Endodermal cell (in vitro differentiated cells): ENCODE measurements around the gene MTMR3. TPM values are rescaled to one million over a fixed set of nuclear protein-coding genes. Genes with fewer than 3 reads are reported as not detected.

Experiments
- DNase-seq: peaks from one replicate; pipeline ENCODE4 v3.0.0-alpha.2; 2017
- H3K27ac ChIP-seq: 2 replicates; pipeline ENCODE4 v1.5.1; 2013; ENCODE audit warnings: mild to moderate bottlenecking, low read depth, low read length, moderate library complexity
- H3K27me3 ChIP-seq: 2 replicates; pipeline ENCODE4 v1.6.1; 2013; ENCODE audit warnings: mild to moderate bottlenecking, low read length, moderate library complexity; ENCODE audit not compliant: insufficient read depth, control insufficient read depth, poor library complexity, severe bottlenecking
- H3K36me3 ChIP-seq: 2 replicates; pipeline ENCODE4 v1.7.0; 2013; ENCODE audit warnings: mild to moderate bottlenecking, low read length, moderate library complexity; ENCODE audit not compliant: control insufficient read depth, insufficient read depth
- H3K4me1 ChIP-seq: one replicate; pipeline ENCODE4 v1.7.0; 2013; ENCODE audit warnings: low read length; ENCODE audit not compliant: control insufficient read depth, insufficient read depth
- H3K4me3 ChIP-seq: 2 replicates; pipeline ENCODE4 v1.5.1; 2013; ENCODE audit warnings: mild to moderate bottlenecking, low read length, moderate library complexity
- H3K9ac ChIP-seq: 2 replicates; pipeline ENCODE4 v1.6.1; 2013; ENCODE audit warnings: mild to moderate bottlenecking, low read length, moderate library complexity; ENCODE audit not compliant: poor library complexity, severe bottlenecking; ENCODE audit errors: extremely low read depth
- H3K9me3 ChIP-seq: 2 replicates; pipeline ENCODE4 v1.6.1; 2013; ENCODE audit warnings: mild to moderate bottlenecking, low read length, moderate library complexity; ENCODE audit not compliant: control insufficient read depth
- H3K27ac Mint-ChIP-seq: 2 replicates; pipeline ENCODE4 v1.8.0; 2020; ENCODE audit warnings: mixed read lengths
- H3K27me3 Mint-ChIP-seq: 2 replicates; pipeline ENCODE4 v1.8.0; 2021; ENCODE audit warnings: mild to moderate bottlenecking, mixed read lengths; ENCODE audit not compliant: insufficient read depth
- H3K36me3 Mint-ChIP-seq: 2 replicates; pipeline ENCODE4 v1.8.0; 2020; ENCODE audit warnings: low read depth, mixed read lengths
- H3K4me1 Mint-ChIP-seq: 2 replicates; pipeline ENCODE4 v1.8.0; 2020; ENCODE audit warnings: mixed read lengths
- H3K4me3 Mint-ChIP-seq: 2 replicates; pipeline ENCODE4 v1.8.0; 2020; ENCODE audit warnings: mild to moderate bottlenecking, moderate library complexity, mixed read lengths
- H3K9me3 Mint-ChIP-seq: 2 replicates; pipeline ENCODE4 v1.8.0; 2020; ENCODE audit warnings: mild to moderate bottlenecking, mixed read lengths
- CTCF ChIP-seq: fragments of 200-600 bp; sonication (generic); conservative IDR thresholded peaks from 2 replicates; pipeline ENCODE4 v1.5.0; 2021; ENCODE audit warnings: antibody characterized with exemption, mild to moderate bottlenecking
- WGBS, 2 experiments: methylation state at CpG; one replicate each; pipeline versions ENCODE4 v1.1.5 to v1.1.7; 2013; ENCODE audit warnings: missing lambda C conversion rate in 2 of 2, mixed read lengths in 1 of 2; ENCODE audit not compliant: insufficient coverage in 1 of 2, insufficient read length in 1 of 2; 5-methylcytosine and 5-hydroxymethylcytosine counted together
- total RNA-seq, 2 donors: library from RNA; stranded (reverse); fragmentation: NEBNext Ultra II Directional in 1 of 2; extraction: Animal tissue kit (Norgen Biotek cat#: 25700) in 1 of 2; gene quantifications; 2 replicates in 1 of 2; 3 replicates in 1 of 2; pipeline ENCODE4 v1.2.1, GENCODE V29; 2021

MTMR3 gene
- total RNA-seq, 2 donors from 2014 or later: 30.9 to 41.3 TPM

- no peaks in the 10 kb centered on the region for H3K9me3 ChIP-seq
- peaks cover 3% of the 10 kb centered on the region for H3K4me1 ChIP-seq
- no peak overlapping the region for H3K27ac ChIP-seq
- H3K9ac ChIP-seq: no peak overlapping the region
- H3K27me3 Mint-ChIP-seq: peaks cover 9% of the 10 kb centered on the region
- no peak overlapping the region for H3K4me3 ChIP-seq
- H3K9me3 Mint-ChIP-seq: peaks cover 4% of the 10 kb centered on the region
- TF ChIP-seq CTCF: no peak
- no peak for DNase-seq
- WGBS, 2 experiments: 73 to 87% methylated on average over 2 to 3 of the region's 3 CpGs
- H3K36me3 Mint-ChIP-seq: no peaks in the 10 kb centered on the region
- peaks cover 5% of the 10 kb centered on the region for H3K27me3 ChIP-seq
- H3K4me3 Mint-ChIP-seq: no peak overlapping the region
- no peaks in the 10 kb centered on the region for H3K36me3 ChIP-seq
- H3K27ac Mint-ChIP-seq: no peak overlapping the region
- H3K4me1 Mint-ChIP-seq: peaks cover 14% of the 10 kb centered on the region
Observed at GRCh38 chr22:30074147-30074546, 191.2 kb downstream of the MTMR3 start.

GRCh38 chr22:30074994-30075393 is 192.0 kb downstream of the MTMR3 start:
- no peaks in the 10 kb centered on the region for H3K36me3 Mint-ChIP-seq
- Histone ChIP-seq H3K4me3 (no peak overlapping the region), H3K27ac (no peak overlapping the region), H3K9ac (no peak overlapping the region), H3K27me3 (peaks cover 5% of the 10 kb centered on the region), H3K36me3 (no peaks in the 10 kb centered on the region), H3K4me1 (peaks cover 3% of the 10 kb centered on the region), H3K9me3 (no peaks in the 10 kb centered on the region)
- H3K9me3 Mint-ChIP-seq: no peaks in the 10 kb centered on the region
- TF ChIP-seq CTCF: no peak
- H3K27me3 Mint-ChIP-seq: peaks cover 9% of the 10 kb centered on the region
- no peak overlapping the region for H3K4me3 Mint-ChIP-seq
- 63 to 87% methylated on average over 1 to 3 of the region's 3 CpGs for WGBS, 2 experiments
- DNase-seq: no peak
- peaks cover 14% of the 10 kb centered on the region for H3K4me1 Mint-ChIP-seq
- H3K27ac Mint-ChIP-seq: no peak overlapping the region

GRCh38 chr22:30077279-30077880 is 194.4 kb downstream of the MTMR3 start:
- no peak overlapping the region for H3K27ac ChIP-seq
- H3K27me3 ChIP-seq: peaks cover 5% of the 10 kb centered on the region
- H3K4me1 ChIP-seq: peaks cover 3% of the 10 kb centered on the region
- H3K36me3 ChIP-seq: no peaks in the 10 kb centered on the region
- 84% methylated on average over 2 to 3 of the region's 3 CpGs for WGBS, 2 experiments
- Mint-ChIP-seq H3K4me1 (peaks cover 19% of the 10 kb centered on the region), H3K27ac (no peak overlapping the region), H3K27me3 (peaks cover 17% of the 10 kb centered on the region), H3K9me3 (peaks cover 3% of the 10 kb centered on the region), H3K36me3 (no peaks in the 10 kb centered on the region), H3K4me3 (no peak overlapping the region)
- H3K4me3 ChIP-seq: no peak overlapping the region
- no peak overlapping the region for H3K9ac ChIP-seq
- no peaks in the 10 kb centered on the region for H3K9me3 ChIP-seq
- DNase-seq: no peak
- no peak for TF ChIP-seq CTCF
